Measurements from ENCODE around the gene SERPIND1. TPM values are rescaled to one million over a fixed set of nuclear protein-coding genes. Genes with fewer than 3 reads are reported as not detected.

Gene SERPIND1
- total and polyA plus RNA-seq, 2 experiments from 2014 or later: not detected

- TF ChIP-seq ZNF462 (CRISPR knock-in tag; IDR thresholded peaks at IDR 0.05) (no peak), REST (IDR thresholded peaks at IDR 0.05; ENCODE audit: unreplicated experiment) (no peak), EZH2phosphoT487 (IDR thresholded peaks at IDR 0.05; ENCODE audit: unreplicated experiment) (no peak)
These were observed 35.4 kb upstream of the SERPIND1 start (continued) for GRCh38 chr22:20738394-20739089.

Measured in GM23338 (cell line).